GM18508 (cell line): ENCODE results near the gene CD19.
"Not testable (repeated sequence)": the region's sequence is repeated elsewhere in the genome, so short reads cannot be mapped to it uniquely, and the experiment has no call there.

Source experiments
- ATAC-seq: cut with Tn5 transposase; IDR thresholded peaks from one replicate; pipeline ENCODE4 v1.9.1; 2021; ENCODE audit warnings: moderate number of reproducible peaks; ENCODE audit not compliant: insufficient read depth, unreplicated experiment

Gene CD19

GRCh38 chr16:28935346-28935745 lies 3.6 kb downstream of the CD19 start:
- no peak for ATAC-seq

DNA sequence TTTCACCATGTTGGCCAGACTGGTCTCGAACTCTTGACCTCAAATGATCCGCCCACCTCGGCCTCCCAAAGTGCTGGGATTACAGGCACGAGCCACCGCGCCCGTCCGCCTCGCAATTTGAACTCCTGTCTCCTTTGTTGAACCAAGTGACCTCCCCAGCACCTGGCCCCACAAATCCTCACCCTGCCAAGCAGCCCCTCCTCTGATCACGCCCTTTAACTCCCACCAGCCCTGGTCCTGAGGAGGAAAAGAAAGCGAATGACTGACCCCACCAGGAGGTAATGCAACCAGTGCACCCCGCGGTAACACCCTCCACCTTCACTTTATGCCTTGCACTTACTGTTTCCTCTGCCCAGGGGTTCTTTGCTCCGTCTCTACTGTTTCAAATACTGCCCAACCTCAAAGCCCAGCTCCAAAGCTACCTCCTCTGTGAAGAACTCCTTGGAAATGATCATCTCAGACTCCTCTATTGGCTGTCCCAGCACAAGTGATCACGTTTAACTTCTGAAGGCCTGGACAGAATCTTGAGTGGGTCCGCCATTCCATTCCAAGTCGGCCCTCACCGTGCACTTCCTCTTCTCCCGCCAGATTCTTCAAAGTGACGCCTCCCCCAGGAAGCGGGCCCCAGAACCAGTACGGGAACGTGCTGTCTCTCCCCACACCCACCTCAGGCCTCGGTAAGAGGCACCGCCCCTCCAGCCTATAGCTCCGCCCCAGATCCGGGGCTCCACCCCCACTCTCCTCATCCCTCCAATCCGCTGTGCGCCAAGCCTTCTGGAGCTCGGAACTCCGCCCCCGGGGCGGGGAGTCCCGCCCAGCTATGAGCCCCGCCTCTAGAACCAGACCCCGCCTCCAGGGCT lies 4.4 kb downstream of the CD19 start:
- ATAC-seq = no peak

GRCh38 chr16:28936784-28937155 lies 5.0 kb downstream of the CD19 start:
- no peak for ATAC-seq

DNA sequence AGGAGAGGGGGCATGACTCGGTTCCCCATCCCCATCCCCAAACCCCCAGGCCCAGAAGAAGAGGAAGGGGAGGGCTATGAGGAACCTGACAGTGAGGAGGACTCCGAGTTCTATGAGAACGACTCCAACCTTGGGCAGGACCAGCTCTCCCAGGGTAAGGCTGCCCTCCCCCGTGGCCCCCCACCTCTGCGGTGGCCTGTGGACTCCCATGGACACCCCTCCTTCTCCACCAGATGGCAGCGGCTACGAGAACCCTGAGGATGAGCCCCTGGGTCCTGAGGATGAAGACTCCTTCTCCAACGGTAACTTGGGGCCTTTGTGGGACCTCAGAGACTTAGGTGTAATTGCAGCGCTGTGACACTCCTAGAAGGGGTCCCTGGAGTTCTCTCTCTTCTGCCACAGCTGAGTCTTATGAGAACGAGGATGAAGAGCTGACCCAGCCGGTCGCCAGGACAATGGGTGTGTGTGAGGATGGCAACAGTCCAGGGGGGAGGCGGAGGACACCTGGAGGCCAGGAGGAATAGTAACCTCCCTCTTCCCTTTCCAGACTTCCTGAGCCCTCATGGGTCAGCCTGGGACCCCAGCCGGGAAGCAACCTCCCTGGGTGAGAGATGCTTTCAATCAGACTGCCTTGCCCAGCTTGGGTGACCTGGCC lies 5.6 kb downstream of the CD19 start:
- ATAC-seq = no peak

DNA sequence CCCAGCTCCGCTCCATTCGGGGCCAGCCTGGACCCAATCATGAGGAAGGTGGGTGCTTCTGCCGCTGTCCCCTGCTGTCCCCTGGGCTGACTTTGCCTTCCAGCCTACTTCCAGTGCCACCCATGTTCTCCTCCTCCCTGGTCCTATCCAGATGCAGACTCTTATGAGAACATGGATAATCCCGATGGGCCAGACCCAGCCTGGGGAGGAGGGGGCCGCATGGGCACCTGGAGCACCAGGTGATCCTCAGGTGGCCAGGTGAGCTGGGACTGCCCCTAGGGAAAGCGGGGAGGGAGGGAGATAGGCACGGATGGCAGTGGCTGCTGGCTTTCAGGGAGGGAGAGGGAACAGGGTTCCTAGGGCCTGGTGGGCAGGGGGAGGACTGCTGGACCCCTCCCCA lies 7.0 kb downstream of the CD19 start:
- ATAC-seq = no peak

- not testable (repeated sequence) for ATAC-seq
Measured at GRCh38 chr16:28939825-28940224, 8.1 kb downstream of the CD19 start.

DNA sequence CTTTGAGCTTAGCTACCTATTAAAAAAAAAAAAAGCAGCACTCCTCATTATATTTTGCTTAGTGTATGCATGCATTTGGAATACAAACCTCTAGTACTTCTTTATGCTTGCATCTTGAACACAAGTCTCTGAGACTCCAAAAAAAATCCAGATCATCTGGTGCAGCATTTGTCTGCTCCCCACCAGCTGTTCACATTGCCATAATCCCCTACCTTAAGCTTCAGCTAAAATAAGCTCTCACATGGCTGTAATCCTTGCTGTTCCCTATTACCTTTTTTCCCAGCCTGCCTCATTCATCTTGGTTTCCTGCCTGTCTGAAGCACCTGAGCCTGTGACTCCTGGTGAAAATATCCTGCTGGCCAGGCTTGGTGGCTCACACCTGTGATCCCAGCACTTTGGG lies 11.5 kb downstream of the CD19 start:
- no peak for ATAC-seq

GRCh38 chr16:28946681-28947080 lies 14.9 kb downstream of the CD19 start:
- ATAC-seq = no peak

- ATAC-seq = peak; percentile 88
Measured at GRCh38 chr16:28950648-28951409, 19.1 kb downstream of the CD19 start, which contains the start of gene NFATC2IP. TSS of gene NFATC2IP (plus strand) at chr16:28950937. CDS start at chr16:28951012, 75 bp downstream.

DNA sequence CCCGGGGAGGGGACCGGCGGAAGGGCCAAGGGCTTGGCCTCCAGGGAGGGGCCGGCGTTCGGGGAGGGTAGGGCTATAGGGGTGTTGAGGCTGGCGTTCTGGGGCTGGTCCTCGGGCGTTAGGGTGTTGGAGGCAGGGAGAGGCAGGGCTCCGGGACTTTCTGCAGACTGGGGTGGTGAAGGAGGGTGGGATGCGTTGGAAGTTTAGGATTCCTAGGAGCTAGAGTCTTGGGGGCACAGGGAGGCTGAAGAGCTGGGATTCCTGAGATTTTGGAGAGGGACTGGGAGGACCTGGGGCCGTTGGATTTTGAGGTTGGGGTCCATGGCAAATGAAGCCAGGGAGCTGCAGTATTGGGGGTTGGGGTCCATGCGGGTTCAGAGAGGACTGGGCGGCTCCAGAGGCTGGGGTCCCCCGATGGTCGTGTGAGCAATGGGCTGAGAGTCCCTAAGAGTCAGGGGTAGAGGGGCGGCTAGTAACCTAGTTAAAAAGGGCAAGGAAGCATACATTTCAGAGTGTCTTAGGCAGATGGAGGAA lies 19.7 kb downstream of the CD19 start:
- no peak for ATAC-seq

GRCh38 chr16:28958216-28958615 lies 26.4 kb downstream of the CD19 start:
- ATAC-seq = no peak

GRCh38 chr16:28958836-28959235 lies 27.1 kb downstream of the CD19 start:
- no peak for ATAC-seq

GRCh38 chr16:28964072-28964471 lies 32.3 kb downstream of the CD19 start:
- ATAC-seq = no peak

DNA sequence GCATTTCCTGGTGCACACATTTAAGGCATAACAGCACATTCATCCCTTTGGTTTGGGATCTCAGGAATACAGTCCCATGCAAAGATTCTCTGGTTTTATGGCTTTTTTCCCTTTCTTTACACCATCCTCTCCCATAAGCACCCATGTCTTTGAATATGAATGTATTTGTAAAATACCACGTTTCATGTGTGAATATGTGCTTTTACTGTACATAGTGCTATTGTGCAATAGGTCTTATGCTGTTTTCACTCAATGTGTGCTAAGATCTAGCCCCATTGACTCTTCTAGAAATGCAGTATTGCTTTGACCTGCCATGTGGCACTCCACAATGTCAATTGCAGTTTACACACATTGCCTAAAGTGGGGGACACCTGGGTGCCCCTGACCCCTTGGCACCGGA lies 32.7 kb downstream of the CD19 start:
- ATAC-seq = no peak

DNA sequence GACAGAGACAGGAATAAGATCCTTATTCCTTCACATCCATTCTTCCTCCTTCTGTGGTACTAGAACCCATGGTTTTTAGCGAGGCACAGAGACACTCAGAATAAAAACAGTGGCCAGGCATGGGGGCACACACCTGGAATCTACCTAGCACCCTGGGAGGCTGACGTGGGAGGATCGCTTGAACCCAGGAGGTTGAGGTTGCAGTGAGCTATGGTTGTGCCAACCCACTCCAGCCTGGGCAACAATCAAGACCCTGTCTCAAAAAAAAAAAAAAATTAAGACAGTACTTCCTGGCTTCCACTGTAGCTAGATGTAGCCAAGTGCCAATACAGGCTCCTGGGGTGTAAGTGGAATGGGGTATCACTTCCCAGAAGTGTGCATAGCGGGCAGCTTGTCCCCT lies 35.4 kb downstream of the CD19 start:
- no peak for ATAC-seq

DNA sequence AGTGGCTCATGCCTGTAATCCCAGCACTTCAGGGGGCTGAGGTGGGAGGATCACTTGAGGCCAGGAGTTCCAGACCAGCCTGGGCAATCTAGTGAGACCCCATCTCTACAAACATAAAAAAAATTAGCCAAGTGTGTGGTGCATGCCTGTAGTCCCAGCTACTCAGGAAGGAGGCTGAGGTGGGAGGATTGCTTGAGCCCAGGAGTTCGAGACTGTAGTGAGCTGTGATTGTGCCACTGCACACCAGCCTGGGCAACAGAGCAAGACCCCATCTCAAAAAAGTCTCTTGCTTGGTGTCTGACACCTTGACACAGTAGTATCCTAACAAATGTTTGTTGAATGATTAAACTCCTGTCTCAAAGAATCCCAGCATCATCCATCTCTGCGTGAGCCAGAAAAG lies 37.9 kb downstream of the CD19 start:
- ATAC-seq = not testable (repeated sequence)

GRCh38 chr16:28974007-28974436 lies 42.3 kb downstream of the CD19 start:
- ATAC-seq = no peak

- ATAC-seq = no peak
Measured at GRCh38 chr16:28974437-28975157, 42.8 kb downstream of the CD19 start, which contains the start of gene SPNS1. TSS of gene SPNS1 (plus strand) at chr16:28974778. CDS start at chr16:28975152, 374 bp downstream.

DNA sequence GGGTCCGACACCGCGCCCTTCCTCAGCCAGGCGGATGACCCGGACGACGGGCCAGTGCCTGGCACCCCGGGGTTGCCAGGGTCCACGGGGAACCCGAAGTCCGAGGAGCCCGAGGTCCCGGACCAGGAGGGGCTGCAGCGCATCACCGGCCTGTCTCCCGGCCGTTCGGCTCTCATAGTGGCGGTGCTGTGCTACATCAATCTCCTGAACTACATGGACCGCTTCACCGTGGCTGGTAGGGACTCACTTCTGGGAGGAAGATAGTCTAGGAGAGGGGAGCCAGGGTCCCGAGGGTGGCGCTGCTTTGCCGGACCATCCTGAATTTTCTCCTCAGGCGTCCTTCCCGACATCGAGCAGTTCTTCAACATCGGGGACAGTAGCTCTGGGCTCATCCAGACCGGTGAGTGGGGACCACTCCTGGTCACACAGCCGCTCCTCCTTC lies 43.4 kb downstream of the CD19 start:
- no peak for ATAC-seq
